ENCODE data around the gene TCFL5. TPM values are rescaled to one million over a fixed set of nuclear protein-coding genes. Genes with fewer than 3 reads are reported as not detected.

Gene TCFL5
- total RNA-seq, 1 donor from 2014 or later: 11.5 TPM

DNA sequence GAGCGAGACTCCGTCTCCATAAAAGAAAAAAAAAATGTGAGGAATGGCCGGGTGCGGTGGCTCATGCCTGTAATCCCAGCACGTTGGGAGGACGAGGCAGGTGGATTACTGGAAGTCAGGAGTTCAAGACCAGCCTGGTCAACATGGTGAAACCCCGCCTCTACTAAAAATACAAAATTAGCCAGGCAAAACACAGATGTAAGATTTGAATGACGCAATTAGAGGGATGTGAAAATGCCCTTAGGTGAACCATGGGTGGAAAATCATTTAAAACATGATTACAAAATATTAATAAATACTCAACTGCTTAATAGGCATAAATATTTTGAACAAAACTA, 23.9 kb downstream of the TCFL5 start:
- Histone ChIP-seq H3K4me3 (no peak overlapping the region), H3K4me1 (peaks cover 6% of the 10 kb centered on the region), H3K9me3 (no peaks in the 10 kb centered on the region), H3K27ac (no peak overlapping the region), H3K36me3 (no peaks in the 10 kb centered on the region), H3K27me3 (no peaks in the 10 kb centered on the region)
- TF ChIP-seq, protein P1, sequence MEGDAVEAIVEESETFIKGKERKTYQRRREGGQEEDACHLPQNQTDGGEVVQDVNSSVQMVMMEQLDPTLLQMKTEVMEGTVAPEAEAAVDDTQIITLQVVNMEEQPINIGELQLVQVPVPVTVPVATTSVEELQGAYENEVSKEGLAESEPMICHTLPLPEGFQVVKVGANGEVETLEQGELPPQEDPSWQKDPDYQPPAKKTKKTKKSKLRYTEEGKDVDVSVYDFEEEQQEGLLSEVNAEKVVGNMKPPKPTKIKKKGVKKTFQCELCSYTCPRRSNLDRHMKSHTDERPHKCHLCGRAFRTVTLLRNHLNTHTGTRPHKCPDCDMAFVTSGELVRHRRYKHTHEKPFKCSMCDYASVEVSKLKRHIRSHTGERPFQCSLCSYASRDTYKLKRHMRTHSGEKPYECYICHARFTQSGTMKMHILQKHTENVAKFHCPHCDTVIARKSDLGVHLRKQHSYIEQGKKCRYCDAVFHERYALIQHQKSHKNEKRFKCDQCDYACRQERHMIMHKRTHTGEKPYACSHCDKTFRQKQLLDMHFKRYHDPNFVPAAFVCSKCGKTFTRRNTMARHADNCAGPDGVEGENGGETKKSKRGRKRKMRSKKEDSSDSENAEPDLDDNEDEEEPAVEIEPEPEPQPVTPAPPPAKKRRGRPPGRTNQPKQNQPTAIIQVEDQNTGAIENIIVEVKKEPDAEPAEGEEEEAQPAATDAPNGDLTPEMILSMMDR (IDR thresholded peaks at IDR 0.05): no peak
- TF ChIP-seq POLR2AphosphoS5 (IDR thresholded peaks at IDR 0.05; ENCODE audit: insufficient read depth in 1 of 2, low read depth in 1 of 2) (no peak), POLR2A (IDR thresholded peaks at IDR 0.05) (no peak)
- intact Hi-C loops (cut with DNase I): no loop called here
- DNase-seq (ENCODE audit: extremely low spot score in 2 of 2): no peak

DNA sequence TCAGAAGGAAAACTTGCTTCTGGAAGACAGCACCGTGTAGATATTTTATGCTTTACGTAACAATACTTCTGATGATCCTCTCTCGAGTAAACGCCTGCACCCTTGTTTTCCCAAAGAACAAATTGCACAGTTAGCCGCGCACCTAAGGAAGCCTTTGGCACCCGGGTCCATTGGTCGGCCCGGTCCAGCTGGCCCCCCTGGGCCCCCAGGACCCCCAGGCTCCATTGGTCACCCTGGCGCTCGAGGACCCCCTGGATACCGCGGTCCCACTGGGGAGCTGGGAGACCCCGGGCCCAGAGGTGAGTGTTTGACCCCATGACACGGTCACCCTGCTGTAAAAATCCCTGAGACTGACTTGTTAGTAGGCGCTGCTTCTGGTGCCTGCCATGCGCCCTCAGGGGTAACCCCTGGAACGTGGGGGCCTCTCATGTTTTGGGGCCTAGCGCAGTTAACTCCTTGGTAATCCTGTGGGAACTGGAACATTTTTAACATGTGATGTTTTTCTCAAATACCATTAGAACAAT, 24.6 kb downstream of the TCFL5 start:
- no peaks in the 10 kb centered on the region for H3K27me3 ChIP-seq
- intact Hi-C loops (cut with DNase I): no loop called here
- no peak overlapping the region for H3K27ac ChIP-seq
- TF ChIP-seq, protein P1 (IDR thresholded peaks at IDR 0.05): no peak
- TF ChIP-seq POLR2AphosphoS5 (IDR thresholded peaks at IDR 0.05; ENCODE audit: insufficient read depth in 1 of 2, low read depth in 1 of 2) (no peak), POLR2A (IDR thresholded peaks at IDR 0.05) (no peak)
- H3K4me1 ChIP-seq: peaks cover 13% of the 10 kb centered on the region
- DNase-seq (ENCODE audit: extremely low spot score in 2 of 2): no peak
- no peak overlapping the region for H3K4me3 ChIP-seq
- no peaks in the 10 kb centered on the region for H3K9me3 ChIP-seq
- H3K36me3 ChIP-seq: no peaks in the 10 kb centered on the region

DNA sequence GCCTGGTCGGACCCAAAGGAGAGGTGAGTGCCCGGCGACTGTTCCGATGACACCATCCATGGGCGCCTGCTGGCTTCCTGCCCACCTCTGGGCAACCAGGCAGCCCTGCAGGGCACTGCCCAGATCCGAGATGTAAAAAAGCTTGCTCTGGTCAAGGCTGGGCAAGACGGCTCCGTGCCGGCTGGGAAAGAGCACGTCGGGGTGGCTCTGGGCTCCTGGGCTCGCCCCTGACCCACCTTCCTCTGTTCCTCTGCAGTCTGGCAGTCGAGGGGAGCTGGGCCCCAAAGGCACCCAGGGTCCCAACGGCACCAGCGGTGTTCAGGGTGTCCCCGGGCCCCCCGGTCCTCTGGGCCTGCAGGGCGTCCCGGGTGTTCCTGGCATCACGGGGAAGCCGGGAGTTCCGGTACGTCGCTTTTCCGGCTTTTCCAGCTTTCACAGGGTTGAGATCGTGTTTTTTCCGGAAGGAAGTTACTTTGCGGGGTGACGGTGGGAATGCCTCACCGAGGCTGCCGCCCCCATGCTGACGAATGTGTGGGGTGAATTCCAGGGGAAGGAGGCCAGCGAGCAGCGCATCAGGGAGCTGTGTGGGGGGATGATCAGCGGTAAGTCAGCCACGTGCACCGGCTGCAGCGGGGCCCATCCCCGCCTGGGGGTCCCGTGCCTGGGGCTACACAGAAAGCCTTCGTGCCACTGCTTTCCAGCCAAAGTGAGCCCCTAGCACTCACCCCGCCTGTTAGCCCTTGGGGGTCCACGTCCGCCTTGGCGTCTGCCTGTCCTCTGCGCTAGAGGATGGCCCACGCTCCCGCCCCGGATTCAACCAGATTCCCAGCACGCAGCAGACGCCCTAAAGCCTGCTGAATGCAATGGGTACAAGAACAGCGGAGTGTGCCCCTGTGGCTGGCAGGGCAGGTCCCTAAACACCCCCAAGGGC, 25.4 kb downstream of the TCFL5 start:
- Histone ChIP-seq H3K36me3 (no peaks in the 10 kb centered on the region), H3K9me3 (no peaks in the 10 kb centered on the region), H3K4me3 (no peak overlapping the region), H3K27me3 (no peaks in the 10 kb centered on the region), H3K4me1 (peaks cover 22% of the 10 kb centered on the region), H3K27ac (no peak overlapping the region)
- TF ChIP-seq, protein P1 (IDR thresholded peaks at IDR 0.05): no peak
- TF ChIP-seq POLR2AphosphoS5 (IDR thresholded peaks at IDR 0.05; ENCODE audit: insufficient read depth in 1 of 2, low read depth in 1 of 2): no peak
- TF ChIP-seq POLR2A (IDR thresholded peaks at IDR 0.05): no peak
- DNase-seq (ENCODE audit: extremely low spot score in 2 of 2): no peak
- intact Hi-C loops (cut with DNase I): no loop called here

DNA sequence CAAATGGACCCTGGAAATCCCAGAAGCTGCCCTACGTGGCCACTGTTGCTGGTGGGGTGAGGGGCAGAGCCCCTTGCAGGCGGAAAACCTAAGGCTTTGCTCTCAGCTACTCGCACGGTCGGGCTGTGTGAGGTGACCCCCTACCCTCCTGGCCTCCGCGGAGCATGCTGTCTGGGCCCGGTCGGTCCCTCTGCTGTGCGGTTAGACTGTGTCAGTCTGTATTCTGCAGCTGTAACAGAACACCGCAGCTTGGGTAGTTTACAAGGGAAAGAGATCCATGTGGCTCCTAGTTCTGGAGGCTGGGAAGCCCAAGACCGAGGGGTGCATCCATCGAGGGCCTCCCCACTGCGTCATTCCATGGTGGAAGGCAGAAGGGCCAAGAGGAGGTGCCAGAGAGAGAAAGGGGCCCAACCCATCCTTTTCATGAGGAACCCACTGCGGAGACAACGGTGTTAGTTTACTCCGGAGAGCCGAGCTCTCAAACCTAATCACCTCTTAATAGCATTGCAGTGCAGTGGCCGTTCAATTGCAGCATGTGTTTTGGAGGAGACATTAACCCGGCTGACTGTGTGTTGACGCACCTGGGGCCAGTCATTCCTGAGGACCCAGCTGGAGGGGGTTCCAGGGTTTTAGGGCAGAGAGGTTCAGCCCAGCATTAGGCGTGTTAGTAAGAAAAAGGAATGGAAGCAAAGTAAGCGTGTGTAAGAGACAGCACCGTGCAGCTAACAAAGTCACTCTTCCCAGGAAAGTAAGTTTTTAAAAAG, 26.5 kb downstream of the TCFL5 start:
- TF ChIP-seq, protein P1 (IDR thresholded peaks at IDR 0.05): no peak
- TF ChIP-seq POLR2A (IDR thresholded peaks at IDR 0.05) (no peak), POLR2AphosphoS5 (IDR thresholded peaks at IDR 0.05; ENCODE audit: insufficient read depth in 1 of 2, low read depth in 1 of 2) (no peak)
- Histone ChIP-seq H3K4me3 (no peak overlapping the region), H3K36me3 (no peaks in the 10 kb centered on the region), H3K4me1 (peaks cover 26% of the 10 kb centered on the region), H3K27me3 (no peaks in the 10 kb centered on the region), H3K9me3 (no peaks in the 10 kb centered on the region), H3K27ac (no peak overlapping the region)
- intact Hi-C loops (cut with DNase I): no loop called here
- no peak for DNase-seq (ENCODE audit: extremely low spot score in 2 of 2)

Measured in vagina (tissue), 2 donors.